NB4 (cell line): ENCODE data around the gene HOXC10.

Experiments
- MYC ChIP-seq: IDR thresholded peaks from 2 replicates; pipeline ENCODE4 v1.6.1; 2011; ENCODE audit warnings: low read depth, low read length
- POLR2A ChIP-seq: IDR thresholded peaks from 2 replicates; pipeline ENCODE4 v1.6.1; 2011; ENCODE audit warnings: mild to moderate bottlenecking; ENCODE audit not compliant: insufficient read length; ENCODE audit errors: extremely low read depth
- TF ChIP-seq, protein P1 (sequence below): IDR thresholded peaks from one replicate; pipeline ENCODE4 v1.5.1; 2012; ENCODE audit warnings: low read depth, low read length
- TF ChIP-seq, protein P2 (sequence below): IDR thresholded peaks from 2 replicates; pipeline ENCODE4 v1.6.1; 2011; ENCODE audit warnings: low read depth, low read length

DNA sequence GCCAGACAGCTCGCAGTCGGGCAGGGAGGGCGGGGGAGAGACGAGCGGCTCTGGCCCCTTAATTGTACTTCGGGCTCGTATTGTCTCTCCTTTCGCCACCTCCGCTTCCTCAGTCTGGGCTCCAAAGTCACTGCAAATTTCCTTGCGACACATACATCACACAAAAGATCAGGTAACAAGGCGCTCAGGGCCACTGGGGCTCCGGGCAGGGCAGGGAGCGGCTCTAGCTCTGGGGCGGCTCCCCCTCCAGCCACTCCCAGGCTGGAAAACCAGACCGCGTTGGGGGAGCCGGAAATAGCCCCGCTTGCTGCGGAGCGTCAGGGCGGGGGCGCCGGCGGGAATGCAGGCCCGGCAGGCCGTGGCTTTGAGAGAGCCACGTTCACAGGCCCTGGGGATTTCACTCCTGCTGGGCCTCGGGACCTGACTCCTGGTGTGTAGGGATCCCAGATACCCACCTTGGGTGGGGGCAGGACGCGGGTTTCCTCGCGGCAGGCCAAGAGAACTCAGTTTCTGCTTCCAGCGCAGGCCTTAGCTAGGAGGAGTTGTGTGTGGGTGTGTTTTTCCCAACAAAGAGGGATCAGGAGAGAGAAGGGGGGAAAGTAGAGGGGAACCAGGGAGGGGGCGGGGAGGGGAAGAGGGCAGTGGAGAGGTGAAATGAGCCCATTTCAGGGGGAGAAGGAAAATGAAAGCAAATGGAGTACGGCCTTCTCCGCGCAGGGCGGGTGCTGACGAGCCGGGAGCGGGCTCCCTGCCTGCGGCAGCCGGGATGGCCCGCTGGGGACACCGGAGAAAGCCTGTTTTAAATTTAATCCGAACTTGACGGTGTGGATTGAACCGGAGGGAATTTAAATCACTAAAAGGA is 10.7 kb downstream of the HOXC10 start:
- TF ChIP-seq, protein P1, sequence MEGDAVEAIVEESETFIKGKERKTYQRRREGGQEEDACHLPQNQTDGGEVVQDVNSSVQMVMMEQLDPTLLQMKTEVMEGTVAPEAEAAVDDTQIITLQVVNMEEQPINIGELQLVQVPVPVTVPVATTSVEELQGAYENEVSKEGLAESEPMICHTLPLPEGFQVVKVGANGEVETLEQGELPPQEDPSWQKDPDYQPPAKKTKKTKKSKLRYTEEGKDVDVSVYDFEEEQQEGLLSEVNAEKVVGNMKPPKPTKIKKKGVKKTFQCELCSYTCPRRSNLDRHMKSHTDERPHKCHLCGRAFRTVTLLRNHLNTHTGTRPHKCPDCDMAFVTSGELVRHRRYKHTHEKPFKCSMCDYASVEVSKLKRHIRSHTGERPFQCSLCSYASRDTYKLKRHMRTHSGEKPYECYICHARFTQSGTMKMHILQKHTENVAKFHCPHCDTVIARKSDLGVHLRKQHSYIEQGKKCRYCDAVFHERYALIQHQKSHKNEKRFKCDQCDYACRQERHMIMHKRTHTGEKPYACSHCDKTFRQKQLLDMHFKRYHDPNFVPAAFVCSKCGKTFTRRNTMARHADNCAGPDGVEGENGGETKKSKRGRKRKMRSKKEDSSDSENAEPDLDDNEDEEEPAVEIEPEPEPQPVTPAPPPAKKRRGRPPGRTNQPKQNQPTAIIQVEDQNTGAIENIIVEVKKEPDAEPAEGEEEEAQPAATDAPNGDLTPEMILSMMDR: no peak
- TF ChIP-seq POLR2A: no peak
- TF ChIP-seq, protein P2, sequence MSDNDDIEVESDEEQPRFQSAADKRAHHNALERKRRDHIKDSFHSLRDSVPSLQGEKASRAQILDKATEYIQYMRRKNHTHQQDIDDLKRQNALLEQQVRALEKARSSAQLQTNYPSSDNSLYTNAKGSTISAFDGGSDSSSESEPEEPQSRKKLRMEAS: no peak
- TF ChIP-seq MYC: no peak
